HL-60/S4 (cell line): Measurements from ENCODE around the gene USP17L15.
"Not testable (repeated sequence)": the region's sequence is repeated elsewhere in the genome, so short reads cannot be mapped to it uniquely, and the experiment has no call there.

ENCODE experiments used
- in situ Hi-C: fragments of 300-500 bp; cut with MboI; formaldehyde crosslinking; loops from 2 replicates; pipeline ENCODE4 v1.14.3; 2022; ENCODE audit warnings: low sequenced_read_pairs

The USP17L15 gene, protein sequence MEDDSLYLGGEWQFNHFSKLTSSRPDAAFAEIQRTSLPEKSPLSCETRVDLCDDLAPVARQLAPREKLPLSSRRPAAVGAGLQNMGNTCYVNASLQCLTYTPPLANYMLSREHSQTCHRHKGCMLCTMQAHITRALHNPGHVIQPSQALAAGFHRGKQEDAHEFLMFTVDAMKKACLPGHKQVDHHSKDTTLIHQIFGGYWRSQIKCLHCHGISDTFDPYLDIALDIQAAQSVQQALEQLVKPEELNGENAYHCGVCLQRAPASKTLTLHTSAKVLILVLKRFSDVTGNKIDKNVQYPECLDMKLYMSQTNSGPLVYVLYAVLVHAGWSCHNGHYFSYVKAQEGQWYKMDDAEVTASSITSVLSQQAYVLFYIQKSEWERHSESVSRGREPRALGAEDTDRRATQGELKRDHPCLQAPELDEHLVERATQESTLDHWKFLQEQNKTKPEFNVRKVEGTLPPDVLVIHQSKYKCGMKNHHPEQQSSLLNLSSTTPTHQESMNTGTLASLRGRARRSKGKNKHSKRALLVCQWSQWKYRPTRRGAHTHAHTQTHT

DNA sequence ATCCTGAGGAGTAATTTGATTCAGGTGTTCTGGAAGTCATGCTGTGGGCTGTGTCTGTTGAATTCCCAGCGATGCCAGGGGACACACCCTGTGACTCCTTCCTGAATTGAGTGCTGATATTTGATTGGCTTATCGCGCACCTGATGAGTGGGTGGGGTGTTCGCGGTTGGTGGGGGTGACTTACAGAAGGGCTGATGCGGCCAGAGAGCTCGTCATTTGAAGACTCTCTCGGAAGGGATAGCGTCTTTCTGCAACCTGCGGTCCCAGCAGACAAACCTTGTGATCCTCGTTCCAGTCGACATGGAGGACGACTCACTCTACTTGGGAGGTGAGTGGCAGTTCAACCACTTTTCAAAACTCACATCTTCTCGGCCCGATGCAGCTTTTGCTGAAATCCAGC lies at the start of gene USP17L15:
USP17L15 (plus strand) TSS at position 301 of the 400 bp plus-strand sequence; CDS start at position 301, 0 bp downstream.
- in situ Hi-C loops = not testable (repeated sequence)

DNA sequence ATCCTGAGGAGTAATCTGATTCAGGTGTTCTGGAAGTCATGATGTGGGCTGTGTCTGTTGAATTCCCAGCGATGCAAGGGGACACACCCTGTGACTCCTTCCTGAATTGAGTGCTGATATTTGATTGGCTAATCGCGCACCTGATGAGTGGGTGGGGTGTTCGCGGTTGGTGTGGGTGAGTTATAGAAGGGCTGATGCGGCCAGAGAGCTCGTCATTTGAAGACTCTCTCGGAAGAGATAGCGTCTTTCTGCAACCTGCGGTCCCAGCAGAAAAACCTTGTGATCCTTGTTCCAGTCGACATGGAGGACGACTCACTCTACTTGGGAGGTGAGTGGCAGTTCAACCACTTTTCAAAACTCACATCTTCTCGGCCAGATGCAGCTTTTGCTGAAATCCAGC lies 23.8 kb upstream of the USP17L15 start, which contains the start of gene USP17L10:
USP17L10 (plus strand) TSS at position 301 of the 400 bp plus-strand sequence; CDS start at position 301, 0 bp downstream.
- in situ Hi-C loops = not testable (repeated sequence)

DNA sequence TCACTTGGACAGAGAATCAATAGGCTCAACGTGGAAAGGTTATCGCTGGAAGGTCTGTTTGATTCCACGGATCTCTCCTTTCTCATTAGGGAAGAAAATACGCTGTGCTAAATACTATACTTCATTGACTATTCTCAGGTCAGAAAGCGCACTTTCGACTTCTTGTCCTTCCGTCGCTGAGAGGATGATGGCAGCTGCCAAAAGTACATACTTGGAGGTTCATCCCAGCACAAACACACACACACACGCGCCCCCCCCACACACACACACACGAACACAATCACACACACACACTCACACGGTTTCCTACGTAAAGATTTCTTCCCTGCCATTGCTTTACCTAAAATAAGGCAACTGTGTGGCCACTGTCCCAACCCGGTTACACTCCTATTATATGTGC lies 19.5 kb upstream of the USP17L15 start:
- in situ Hi-C loops = not testable (repeated sequence)

DNA sequence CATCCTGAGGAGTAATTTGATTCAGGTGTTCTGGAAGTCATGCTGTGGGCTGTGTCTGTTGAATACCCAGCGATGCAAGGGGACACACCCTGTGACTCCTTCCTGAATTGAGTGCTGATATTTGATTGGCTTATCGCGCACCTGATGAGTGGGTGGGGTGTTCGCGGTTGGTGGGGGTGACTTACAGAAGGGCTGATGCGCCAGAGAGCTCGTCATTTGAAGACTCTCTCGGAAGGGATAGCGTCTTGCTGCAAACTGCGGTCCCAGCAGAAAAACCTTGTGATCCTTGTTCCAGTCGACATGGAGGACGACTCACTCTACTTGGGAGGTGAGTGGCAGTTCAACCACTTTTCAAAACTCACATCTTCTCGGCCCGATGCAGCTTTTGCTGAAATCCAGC lies 19.1 kb upstream of the USP17L15 start, which contains the start of gene USP17L11:
USP17L11 (plus strand) TSS at position 301 of the 400 bp plus-strand sequence; CDS start at position 301, 0 bp downstream.
- in situ Hi-C loops = not testable (repeated sequence)

DNA sequence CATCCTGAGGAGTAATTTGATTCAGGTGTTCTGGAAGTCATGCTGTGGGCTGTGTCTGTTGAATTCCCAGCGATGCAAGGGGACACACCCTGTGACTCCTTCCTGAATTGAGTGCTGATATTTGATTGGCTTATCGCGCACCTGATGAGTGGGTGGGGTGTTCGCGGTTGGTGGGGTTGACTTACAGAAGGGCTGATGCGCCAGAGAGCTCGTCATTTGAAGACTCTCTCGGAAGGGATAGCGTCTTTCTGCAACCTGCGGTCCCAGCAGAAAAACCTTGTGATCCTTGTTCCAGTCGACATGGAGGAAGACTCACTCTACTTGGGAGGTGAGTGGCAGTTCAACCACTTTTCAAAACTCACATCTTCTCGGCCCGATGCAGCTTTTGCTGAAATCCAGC lies 14.3 kb upstream of the USP17L15 start, which contains the start of gene USP17L12:
USP17L12 (plus strand) TSS at position 301 of the 400 bp plus-strand sequence; CDS start at position 301, 0 bp downstream.
- in situ Hi-C loops = not testable (repeated sequence)

DNA sequence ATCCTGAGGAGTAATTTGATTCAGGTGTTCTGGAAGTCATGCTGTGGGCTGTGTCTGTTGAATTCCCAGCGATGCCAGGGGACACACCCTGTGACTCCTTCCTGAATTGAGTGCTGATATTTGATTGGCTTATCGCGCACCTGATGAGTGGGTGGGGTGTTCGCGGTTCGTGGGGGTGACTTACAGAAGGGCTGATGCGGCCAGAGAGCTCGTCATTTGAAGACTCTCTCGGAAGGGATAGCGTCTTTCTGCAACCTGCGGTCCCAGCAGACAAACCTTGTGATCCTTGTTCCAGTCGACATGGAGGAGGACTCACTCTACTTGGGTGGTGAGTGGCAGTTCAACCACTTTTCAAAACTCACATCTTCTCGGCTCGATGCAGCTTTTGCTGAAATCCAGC lies 9.6 kb upstream of the USP17L15 start, which contains the start of gene USP17L13:
USP17L13 (plus strand) TSS at position 301 of the 400 bp plus-strand sequence; CDS start at position 301, 0 bp downstream.
- in situ Hi-C loops = not testable (repeated sequence)

DNA sequence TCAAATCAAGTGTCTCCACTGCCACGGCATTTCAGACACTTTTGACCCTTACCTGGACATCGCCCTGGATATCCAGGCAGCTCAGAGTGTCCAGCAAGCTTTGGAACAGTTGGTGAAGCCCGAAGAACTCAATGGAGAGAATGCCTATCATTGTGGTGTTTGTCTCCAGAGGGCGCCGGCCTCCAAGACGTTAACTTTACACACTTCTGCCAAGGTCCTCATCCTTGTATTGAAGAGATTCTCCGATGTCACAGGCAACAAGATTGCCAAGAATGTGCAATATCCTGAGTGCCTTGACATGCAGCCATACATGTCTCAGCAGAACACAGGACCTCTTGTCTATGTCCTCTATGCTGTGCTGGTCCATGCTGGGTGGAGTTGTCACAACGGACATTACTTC lies 3.9 kb upstream of the USP17L15 start:
- in situ Hi-C loops = not testable (repeated sequence)

DNA sequence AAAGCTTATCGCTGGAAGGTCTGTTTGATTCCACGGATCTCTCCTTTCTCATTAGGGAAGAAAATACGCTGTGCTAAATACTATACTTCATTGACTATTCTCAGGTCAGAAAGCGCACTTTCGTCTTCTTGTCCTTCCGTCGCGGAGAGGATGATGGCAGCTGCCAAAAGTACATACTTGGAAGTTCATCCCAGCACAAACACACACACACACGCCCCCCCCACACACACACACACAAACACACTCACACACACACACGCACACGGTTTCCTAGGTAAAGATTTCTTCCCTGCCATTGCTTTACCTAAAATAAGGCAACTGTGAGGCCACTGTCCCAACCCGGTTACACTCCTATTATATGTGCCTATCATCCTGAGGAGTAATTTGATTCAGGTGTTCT lies 4.3 kb downstream of the USP17L15 start:
- in situ Hi-C loops = not testable (repeated sequence)

DNA sequence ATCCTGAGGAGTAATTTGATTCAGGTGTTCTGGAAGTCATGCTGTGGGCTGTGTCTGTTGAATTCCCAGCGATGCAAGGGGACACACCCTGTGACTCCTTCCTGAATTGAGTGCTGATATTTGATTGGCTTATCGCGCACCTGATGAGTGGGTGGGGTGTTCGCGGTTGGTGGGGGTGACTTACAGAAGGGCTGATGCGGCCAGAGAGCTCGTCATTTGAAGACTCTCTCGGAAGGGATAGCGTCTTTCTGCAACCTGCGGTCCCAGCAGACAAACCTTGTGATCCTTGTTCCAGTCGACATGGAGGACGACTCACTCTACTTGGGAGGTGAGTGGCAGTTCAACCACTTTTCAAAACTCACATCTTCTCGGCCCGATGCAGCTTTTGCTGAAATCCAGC lies 9.4 kb downstream of the USP17L15 start, which contains the start of gene USP17L17:
USP17L17 (plus strand) TSS at position 301 of the 400 bp plus-strand sequence; CDS start at position 301, 0 bp downstream.
- in situ Hi-C loops = not testable (repeated sequence)

DNA sequence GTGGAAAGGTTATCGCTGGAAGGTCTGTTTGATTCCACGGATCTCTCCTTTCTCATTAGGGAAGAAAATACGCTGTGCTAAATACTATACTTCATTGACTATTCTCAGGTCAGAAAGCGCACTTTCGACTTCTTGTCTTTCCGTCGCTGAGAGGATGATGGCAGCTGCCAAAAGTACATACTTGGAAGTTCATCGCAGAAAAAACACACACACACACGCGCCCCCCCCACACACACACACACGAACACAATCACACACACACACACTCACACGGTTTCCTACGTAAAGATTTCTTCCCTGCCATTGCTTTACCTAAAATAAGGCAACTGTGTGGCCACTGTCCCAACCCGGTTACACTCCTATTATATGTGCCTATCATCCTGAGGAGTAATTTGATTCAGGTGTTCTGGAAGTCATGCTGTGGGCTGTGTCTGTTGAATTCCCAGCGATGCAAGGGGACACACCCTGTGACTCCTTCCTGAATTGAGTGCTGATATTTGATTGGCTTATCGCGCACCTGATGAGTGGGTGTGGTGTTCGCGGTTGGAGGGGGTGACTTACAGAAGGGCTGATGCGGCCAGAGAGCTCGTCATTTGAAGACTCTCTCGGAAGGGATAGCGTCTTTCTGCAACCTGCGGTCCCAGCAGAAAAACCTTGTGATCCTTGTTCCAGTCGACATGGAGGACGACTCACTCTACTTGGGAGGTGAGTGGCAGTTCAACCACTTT lies 13.9 kb downstream of the USP17L15 start, which contains the start of gene USP17L18:
USP17L18 (plus strand) TSS at position 678 of the 728 bp plus-strand sequence; CDS start at position 678, 0 bp downstream.
- in situ Hi-C loops = not testable (repeated sequence)

DNA sequence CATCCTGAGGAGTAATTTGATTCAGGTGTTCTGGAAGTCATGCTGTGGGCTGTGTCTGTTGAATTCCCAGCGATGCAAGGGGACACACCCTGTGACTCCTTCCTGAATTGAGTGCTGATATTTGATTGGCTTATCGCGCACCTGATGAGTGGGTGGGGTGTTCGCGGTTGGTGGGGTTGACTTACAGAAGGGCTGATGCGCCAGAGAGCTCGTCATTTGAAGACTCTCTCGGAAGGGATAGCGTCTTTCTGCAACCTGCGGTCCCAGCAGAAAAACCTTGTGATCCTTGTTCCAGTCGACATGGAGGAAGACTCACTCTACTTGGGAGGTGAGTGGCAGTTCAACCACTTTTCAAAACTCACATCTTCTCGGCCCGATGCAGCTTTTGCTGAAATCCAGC lies 18.9 kb downstream of the USP17L15 start, which contains the start of gene USP17L19:
USP17L19 (plus strand) TSS at position 301 of the 400 bp plus-strand sequence; CDS start at position 301, 0 bp downstream.
- in situ Hi-C loops = not testable (repeated sequence)

DNA sequence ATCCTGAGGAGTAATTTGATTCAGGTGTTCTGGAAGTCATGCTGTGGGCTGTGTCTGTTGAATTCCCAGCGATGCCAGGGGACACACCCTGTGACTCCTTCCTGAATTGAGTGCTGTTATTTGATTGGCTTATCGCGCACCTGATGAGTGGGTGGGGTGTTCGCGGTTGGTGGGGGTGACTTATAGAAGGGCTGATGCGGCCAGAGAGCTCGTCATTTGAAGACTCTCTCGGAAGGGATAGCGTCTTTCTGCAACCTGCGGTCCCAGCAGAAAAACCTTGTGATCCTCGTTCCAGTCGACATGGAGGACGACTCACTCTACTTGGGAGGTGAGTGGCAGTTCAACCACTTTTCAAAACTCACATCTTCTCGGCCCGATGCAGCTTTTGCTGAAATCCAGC lies 23.6 kb downstream of the USP17L15 start, which contains the start of gene USP17L20:
USP17L20 (plus strand) TSS at position 301 of the 400 bp plus-strand sequence; CDS start at position 301, 0 bp downstream.
- in situ Hi-C loops = not testable (repeated sequence)

DNA sequence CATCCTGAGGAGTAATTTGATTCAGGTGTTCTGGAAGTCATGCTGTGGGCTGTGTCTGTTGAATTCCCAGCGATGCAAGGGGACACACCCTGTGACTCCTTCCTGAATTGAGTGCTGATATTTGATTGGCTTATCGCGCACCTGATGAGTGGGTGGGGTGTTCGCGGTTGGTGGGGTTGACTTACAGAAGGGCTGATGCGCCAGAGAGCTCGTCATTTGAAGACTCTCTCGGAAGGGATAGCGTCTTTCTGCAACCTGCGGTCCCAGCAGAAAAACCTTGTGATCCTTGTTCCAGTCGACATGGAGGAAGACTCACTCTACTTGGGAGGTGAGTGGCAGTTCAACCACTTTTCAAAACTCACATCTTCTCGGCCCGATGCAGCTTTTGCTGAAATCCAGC lies 28.4 kb downstream of the USP17L15 start, which contains the start of gene USP17L21:
USP17L21 (plus strand) TSS at position 301 of the 400 bp plus-strand sequence; CDS start at position 301, 0 bp downstream.
- in situ Hi-C loops = not testable (repeated sequence)

DNA sequence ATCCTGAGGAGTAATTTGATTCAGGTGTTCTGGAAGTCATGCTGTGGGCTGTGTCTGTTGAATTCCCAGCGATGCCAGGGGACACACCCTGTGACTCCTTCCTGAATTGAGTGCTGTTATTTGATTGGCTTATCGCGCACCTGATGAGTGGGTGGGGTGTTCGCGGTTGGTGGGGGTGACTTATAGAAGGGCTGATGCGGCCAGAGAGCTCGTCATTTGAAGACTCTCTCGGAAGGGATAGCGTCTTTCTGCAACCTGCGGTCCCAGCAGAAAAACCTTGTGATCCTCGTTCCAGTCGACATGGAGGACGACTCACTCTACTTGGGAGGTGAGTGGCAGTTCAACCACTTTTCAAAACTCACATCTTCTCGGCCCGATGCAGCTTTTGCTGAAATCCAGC lies 33.1 kb downstream of the USP17L15 start, which contains the start of gene USP17L22:
USP17L22 (plus strand) TSS at position 301 of the 400 bp plus-strand sequence; CDS start at position 301, 0 bp downstream.
- in situ Hi-C loops = not testable (repeated sequence)

DNA sequence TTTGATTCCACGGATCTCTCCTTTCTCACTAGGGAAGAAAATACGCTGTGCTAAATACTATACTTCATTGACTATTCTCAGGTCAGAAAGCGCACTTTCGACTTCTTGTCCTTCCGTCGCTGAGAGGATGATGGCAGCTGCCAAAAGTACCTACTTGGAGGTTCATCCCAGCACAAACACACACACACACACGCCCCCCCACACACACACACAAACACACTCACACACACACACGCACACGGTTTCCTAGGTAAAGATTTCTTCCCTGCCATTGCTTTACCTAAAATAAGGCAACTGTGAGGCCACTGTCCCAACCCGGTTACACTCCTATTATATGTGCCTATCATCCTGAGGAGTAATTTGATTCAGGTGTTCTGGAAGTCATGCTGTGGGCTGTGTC lies 37.5 kb downstream of the USP17L15 start:
- in situ Hi-C loops = not testable (repeated sequence)
